GM18505 (cell line): ENCODE data around the gene DPH1.

ENCODE experiments used
- ATAC-seq: cut with Tn5 transposase; IDR thresholded peaks from one replicate; pipeline ENCODE4 v1.9.1; 2021; ENCODE audit not compliant: unreplicated experiment
- POLR2A ChIP-seq: IDR thresholded peaks from 4 replicates; pipeline ENCODE4 v1.6.1; 2011; ENCODE audit warnings: borderline replicate concordance; ENCODE audit not compliant: insufficient read depth, insufficient read length; ENCODE audit errors: extremely low read depth

DPH1 gene

GRCh38 chr17:2043785-2044184, 13.8 kb downstream of the DPH1 start:
- no peak for TF ChIP-seq POLR2A
- ATAC-seq, result no peak

GRCh38 chr17:2044263-2044894, 14.4 kb downstream of the DPH1 start:
- no peak for ATAC-seq
- TF ChIP-seq POLR2A, result peak; percentile 23

GRCh38 chr17:2047590-2047989, 17.6 kb downstream of the DPH1 start:
- no peak for ATAC-seq
- TF ChIP-seq POLR2A, result no peak

GRCh38 chr17:2048805-2049204, 18.9 kb downstream of the DPH1 start:
- no peak for TF ChIP-seq POLR2A
- no peak for ATAC-seq

GRCh38 chr17:2049333-2050299, 19.7 kb downstream of the DPH1 start:
- ATAC-seq, result peak; percentile 46
- no peak for TF ChIP-seq POLR2A

GRCh38 chr17:2050300-2051060, 20.5 kb downstream of the DPH1 start:
- no peak for TF ChIP-seq POLR2A
- ATAC-seq, result peak; percentile 26

GRCh38 chr17:2051061-2051932, 21.3 kb downstream of the DPH1 start:
- ATAC-seq, result no peak
- TF ChIP-seq POLR2A, result no peak

- no peak for TF ChIP-seq POLR2A
- ATAC-seq, result no peak
Measured at GRCh38 chr17:2051933-2052559, 22.1 kb downstream of the DPH1 start.

- ATAC-seq, result no peak
Measured at GRCh38 chr17:2053380-2054261, 23.7 kb downstream of the DPH1 start.

GRCh38 chr17:2054262-2054511, 24.2 kb downstream of the DPH1 start:
- ATAC-seq, result no peak

More at GRCh38 chr17:2053380-2054261, 23.7 kb downstream of the DPH1 start:
- no peak for TF ChIP-seq POLR2A

GRCh38 chr17:2054512-2055291, 24.7 kb downstream of the DPH1 start, which contains the start of gene HIC1:
TSS of gene HIC1 (plus strand) at chr17:2055103. CDS start at chr17:2056691, 1,588 bp downstream.
- peak; percentile 85 for TF ChIP-seq POLR2A
- ATAC-seq, result peak; percentile 19

More at GRCh38 chr17:2054262-2054511, 24.2 kb downstream of the DPH1 start:
- no peak for TF ChIP-seq POLR2A
